Stomach smooth muscle (tissue), 2 donors: ENCODE measurements around the gene ATP6V0B.

ENCODE experiments used
- H3K27ac ChIP-seq: one replicate; pipeline ENCODE4 v1.7.0; 2013; ENCODE audit warnings: mild to moderate bottlenecking, low read length, inconsistent platforms
- H3K27me3 ChIP-seq, 2 donors: one replicate each; pipeline ENCODE4 v1.7.0; 2013; ENCODE audit warnings: low read length in 2 of 2; ENCODE audit not compliant: insufficient read depth in 2 of 2, control insufficient read depth in 1 of 2
- H3K36me3 ChIP-seq, 2 donors: one replicate each; pipeline ENCODE4 v1.7.0; 2013; ENCODE audit warnings: low read length in 2 of 2; ENCODE audit not compliant: control insufficient read depth in 2 of 2, insufficient read depth in 2 of 2
- H3K4me1 ChIP-seq: one replicate; pipeline ENCODE4 v1.7.0; 2013; ENCODE audit warnings: low read length; ENCODE audit not compliant: control insufficient read depth, insufficient read depth
- H3K4me3 ChIP-seq, 2 donors: one replicate each; pipeline ENCODE4 v1.7.0; 2013; ENCODE audit warnings: low read length in 2 of 2
- H3K9ac ChIP-seq, 2 donors: one replicate each; pipeline ENCODE4 v1.7.0; 2013; ENCODE audit warnings: low read length in 2 of 2, mild to moderate bottlenecking in 1 of 2
- H3K9me3 ChIP-seq, 2 donors: one replicate each; pipeline ENCODE4 v1.7.0; 2013; ENCODE audit warnings: low read length in 2 of 2; ENCODE audit not compliant: control insufficient read depth in 2 of 2
- donor health status: healthy.
- donor health status: Pancreatic carcinoma.

ATP6V0B gene

GRCh38 chr1:44012404-44012803 lies 37.6 kb downstream of the ATP6V0B start:
- no peak overlapping the region for H3K4me3 ChIP-seq
- H3K27ac ChIP-seq = no peak overlapping the region
- no peaks in the 10 kb centered on the region for H3K36me3 ChIP-seq
- no peaks in the 10 kb centered on the region for H3K27me3 ChIP-seq
- H3K9ac ChIP-seq = no peak overlapping the region
- peaks cover 2% of the 10 kb centered on the region for H3K4me1 ChIP-seq
- no peaks in the 10 kb centered on the region for H3K9me3 ChIP-seq

- Histone ChIP-seq H3K4me1 (peaks cover 2% of the 10 kb centered on the region), H3K9ac (no peak overlapping the region), H3K9me3 (no peaks in the 10 kb centered on the region), H3K27ac (no peak overlapping the region), H3K27me3 (no peaks in the 10 kb centered on the region), H3K4me3 (no peak overlapping the region), H3K36me3 (no peaks in the 10 kb centered on the region)
Observed at GRCh38 chr1:44012941-44013609, 38.3 kb downstream of the ATP6V0B start.

GRCh38 chr1:44013949-44014348 lies 39.2 kb downstream of the ATP6V0B start:
- no peak overlapping the region for H3K27ac ChIP-seq
- no peaks in the 10 kb centered on the region for H3K36me3 ChIP-seq
- H3K4me1 ChIP-seq = peaks cover 2% of the 10 kb centered on the region
- no peak overlapping the region for H3K9ac ChIP-seq
- no peaks in the 10 kb centered on the region for H3K9me3 ChIP-seq
- no peaks in the 10 kb centered on the region for H3K27me3 ChIP-seq
- H3K4me3 ChIP-seq = no peak overlapping the region

- H3K36me3 ChIP-seq = no peaks in the 10 kb centered on the region
- H3K27ac ChIP-seq = no peak overlapping the region
- H3K4me3 ChIP-seq = no peak overlapping the region
- H3K9me3 ChIP-seq = no peaks in the 10 kb centered on the region
- no peaks in the 10 kb centered on the region for H3K27me3 ChIP-seq
- H3K9ac ChIP-seq = no peak overlapping the region
- H3K4me1 ChIP-seq = peaks cover 2% of the 10 kb centered on the region
Observed at GRCh38 chr1:44014365-44015104, 39.8 kb downstream of the ATP6V0B start.

- no peaks in the 10 kb centered on the region for H3K36me3 ChIP-seq
- H3K9me3 ChIP-seq = no peaks in the 10 kb centered on the region
- no peaks in the 10 kb centered on the region for H3K27me3 ChIP-seq
- H3K27ac ChIP-seq = no peak overlapping the region
- H3K9ac ChIP-seq = no peak overlapping the region
- H3K4me3 ChIP-seq = no peak overlapping the region
- peaks cover 2% of the 10 kb centered on the region for H3K4me1 ChIP-seq
Observed at GRCh38 chr1:44015206-44015605, 40.4 kb downstream of the ATP6V0B start.

- H3K4me1 ChIP-seq = peaks cover 2% of the 10 kb centered on the region
- no peak overlapping the region for H3K9ac ChIP-seq
- H3K9me3 ChIP-seq = no peaks in the 10 kb centered on the region
- H3K27ac ChIP-seq = no peak overlapping the region
- no peaks in the 10 kb centered on the region for H3K27me3 ChIP-seq
- H3K36me3 ChIP-seq = peaks cover 0 to 2% of the 10 kb centered on the region in 2 donors
- no peak overlapping the region for H3K4me3 ChIP-seq
Observed at GRCh38 chr1:44016041-44016889, 41.5 kb downstream of the ATP6V0B start.

- H3K36me3 ChIP-seq = peaks cover 0 to 3% of the 10 kb centered on the region in 2 donors
- peaks cover 2% of the 10 kb centered on the region for H3K4me1 ChIP-seq
- H3K4me3 ChIP-seq = no peak overlapping the region
- no peak overlapping the region for H3K27ac ChIP-seq
- H3K9me3 ChIP-seq = no peaks in the 10 kb centered on the region
- no peaks in the 10 kb centered on the region for H3K27me3 ChIP-seq
- H3K9ac ChIP-seq = no peak overlapping the region
Observed at GRCh38 chr1:44016890-44017400, 42.2 kb downstream of the ATP6V0B start.

GRCh38 chr1:44019466-44019948 lies 44.7 kb downstream of the ATP6V0B start:
- Histone ChIP-seq H3K36me3 (peaks cover 0 to 3% of the 10 kb centered on the region in 2 donors), H3K9ac (no peak overlapping the region), H3K27me3 (no peaks in the 10 kb centered on the region), H3K9me3 (no peaks in the 10 kb centered on the region), H3K4me1 (no peaks in the 10 kb centered on the region), H3K4me3 (no peak overlapping the region), H3K27ac (no peak overlapping the region)

GRCh38 chr1:44020464-44020863 lies 45.7 kb downstream of the ATP6V0B start:
- Histone ChIP-seq H3K36me3 (peaks cover 0 to 3% of the 10 kb centered on the region in 2 donors), H3K9me3 (no peaks in the 10 kb centered on the region), H3K4me3 (no peak overlapping the region), H3K9ac (no peak overlapping the region), H3K4me1 (no peaks in the 10 kb centered on the region), H3K27ac (no peak overlapping the region), H3K27me3 (no peaks in the 10 kb centered on the region)

- no peaks in the 10 kb centered on the region for H3K4me1 ChIP-seq
- H3K9me3 ChIP-seq = no peaks in the 10 kb centered on the region
- no peak overlapping the region for H3K27ac ChIP-seq
- H3K9ac ChIP-seq = no peak overlapping the region
- peaks cover 0 to 3% of the 10 kb centered on the region in 2 donors for H3K36me3 ChIP-seq
- no peaks in the 10 kb centered on the region for H3K27me3 ChIP-seq
- no peak overlapping the region for H3K4me3 ChIP-seq
Observed at GRCh38 chr1:44021156-44021555, 46.4 kb downstream of the ATP6V0B start.
